Upper lobe of left lung (tissue), 4 donors: ENCODE results near the gene ADAMTS12.

Source experiments
- EP300 ChIP-seq, 4 donors: sonication (generic); formaldehyde crosslinking; IDR thresholded peaks; one replicate each; pipeline ENCODE4 v1.5.1; 2017; ENCODE audit warnings: antibody characterized with exemption in 4 of 4, control low read depth in 2 of 4
- POLR2A ChIP-seq, 4 donors: fragments of 450-650 bp; IDR thresholded peaks; one replicate each; pipeline ENCODE4 v1.5.1; 2016 to 2017; ENCODE audit warnings: antibody characterized with exemption in 4 of 4, mild to moderate bottlenecking in 2 of 4
- POLR2AphosphoS5 ChIP-seq, 2 donors: sonication (generic); formaldehyde crosslinking; IDR thresholded peaks; one replicate each; pipeline ENCODE4 v1.5.1; 2017; ENCODE audit warnings: antibody characterized with exemption in 2 of 2
- TF ChIP-seq, protein P1 (sequence below), 6 experiments: fragments of 450-650 bp in 4 of 6; fragments of 200-600 bp in 2 of 6; sonication (generic) in 2 of 6; IDR thresholded peaks; one replicate each; pipeline ENCODE4 v1.5.1; 2016 to 2019; ENCODE audit warnings: antibody characterized with exemption in 6 of 6

DNA sequence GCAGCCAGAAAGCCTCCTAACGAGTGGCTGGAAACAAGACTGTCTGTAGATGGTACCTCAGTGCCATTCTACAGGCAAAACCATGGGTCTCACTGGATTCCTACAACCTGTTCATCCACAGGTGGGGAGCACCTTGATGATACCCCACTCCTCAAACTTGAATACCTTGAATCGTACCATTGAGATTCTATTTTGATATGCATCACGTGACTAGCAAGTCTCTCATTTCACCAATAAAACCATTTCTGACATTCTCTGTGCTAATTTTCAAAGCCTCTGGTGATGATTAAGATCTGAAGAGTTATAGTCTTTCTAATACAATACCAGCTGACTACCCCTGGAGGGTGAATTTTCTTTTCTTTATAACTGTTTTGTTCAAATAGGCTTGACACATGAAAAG is 188.9 kb downstream of the ADAMTS12 start:
- TF ChIP-seq, protein P1, sequence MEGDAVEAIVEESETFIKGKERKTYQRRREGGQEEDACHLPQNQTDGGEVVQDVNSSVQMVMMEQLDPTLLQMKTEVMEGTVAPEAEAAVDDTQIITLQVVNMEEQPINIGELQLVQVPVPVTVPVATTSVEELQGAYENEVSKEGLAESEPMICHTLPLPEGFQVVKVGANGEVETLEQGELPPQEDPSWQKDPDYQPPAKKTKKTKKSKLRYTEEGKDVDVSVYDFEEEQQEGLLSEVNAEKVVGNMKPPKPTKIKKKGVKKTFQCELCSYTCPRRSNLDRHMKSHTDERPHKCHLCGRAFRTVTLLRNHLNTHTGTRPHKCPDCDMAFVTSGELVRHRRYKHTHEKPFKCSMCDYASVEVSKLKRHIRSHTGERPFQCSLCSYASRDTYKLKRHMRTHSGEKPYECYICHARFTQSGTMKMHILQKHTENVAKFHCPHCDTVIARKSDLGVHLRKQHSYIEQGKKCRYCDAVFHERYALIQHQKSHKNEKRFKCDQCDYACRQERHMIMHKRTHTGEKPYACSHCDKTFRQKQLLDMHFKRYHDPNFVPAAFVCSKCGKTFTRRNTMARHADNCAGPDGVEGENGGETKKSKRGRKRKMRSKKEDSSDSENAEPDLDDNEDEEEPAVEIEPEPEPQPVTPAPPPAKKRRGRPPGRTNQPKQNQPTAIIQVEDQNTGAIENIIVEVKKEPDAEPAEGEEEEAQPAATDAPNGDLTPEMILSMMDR (IDR thresholded peaks at IDR 0.05): no peak
- TF ChIP-seq POLR2A (IDR thresholded peaks at IDR 0.05): no peak
- TF ChIP-seq EP300 (IDR thresholded peaks at IDR 0.05): no peak
- TF ChIP-seq POLR2AphosphoS5 (IDR thresholded peaks at IDR 0.05): no peak
